GM13977 (cell line): ENCODE data around the gene MAPK10.

Experiments
- DNase-seq: peaks from one replicate; pipeline ENCODE4 v3.0.0; 2012; ENCODE audit warnings: low spot score
- in situ Hi-C: fragments of 300-500 bp; cut with MboI; formaldehyde crosslinking; loops from one replicate; pipeline ENCODE4 v1.12.0; 2022; ENCODE audit warnings: low sequenced_read_pairs, low pct_unique_long_range_greater_than_20kb, mixed read lengths, inconsistent platforms; ENCODE audit not compliant: unreplicated experiment
- TF ChIP-seq, protein P1 (sequence below): IDR thresholded peaks from 2 replicates; pipeline ENCODE4 v1.5.1; 2012; ENCODE audit warnings: mild to moderate bottlenecking, control low read depth; ENCODE audit not compliant: insufficient read depth; ENCODE audit errors: extremely low read depth, missing control alignments

Gene MAPK10

DNA sequence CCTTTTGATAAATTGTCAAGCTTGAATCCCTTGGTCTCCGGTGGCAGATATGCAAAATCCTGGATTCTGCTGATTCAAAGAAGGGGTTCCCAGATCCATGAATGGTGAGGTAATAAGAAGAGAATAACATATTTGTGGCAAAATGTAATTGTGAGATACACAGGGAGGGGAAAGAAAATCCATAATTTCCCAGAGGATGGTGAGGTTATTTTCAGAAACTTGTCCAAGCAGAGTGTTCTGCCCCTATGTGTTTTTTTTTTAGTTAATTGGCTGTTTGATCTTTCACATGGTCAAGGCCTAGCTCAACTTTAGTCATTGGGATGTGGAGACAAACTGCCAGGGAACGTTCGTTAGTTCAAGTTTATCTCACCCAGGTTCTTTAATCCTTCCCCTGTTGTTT is 408.8 kb downstream of the MAPK10 start:
- in situ Hi-C loops = no loop called here
- no peak for DNase-seq
- TF ChIP-seq, protein P1, sequence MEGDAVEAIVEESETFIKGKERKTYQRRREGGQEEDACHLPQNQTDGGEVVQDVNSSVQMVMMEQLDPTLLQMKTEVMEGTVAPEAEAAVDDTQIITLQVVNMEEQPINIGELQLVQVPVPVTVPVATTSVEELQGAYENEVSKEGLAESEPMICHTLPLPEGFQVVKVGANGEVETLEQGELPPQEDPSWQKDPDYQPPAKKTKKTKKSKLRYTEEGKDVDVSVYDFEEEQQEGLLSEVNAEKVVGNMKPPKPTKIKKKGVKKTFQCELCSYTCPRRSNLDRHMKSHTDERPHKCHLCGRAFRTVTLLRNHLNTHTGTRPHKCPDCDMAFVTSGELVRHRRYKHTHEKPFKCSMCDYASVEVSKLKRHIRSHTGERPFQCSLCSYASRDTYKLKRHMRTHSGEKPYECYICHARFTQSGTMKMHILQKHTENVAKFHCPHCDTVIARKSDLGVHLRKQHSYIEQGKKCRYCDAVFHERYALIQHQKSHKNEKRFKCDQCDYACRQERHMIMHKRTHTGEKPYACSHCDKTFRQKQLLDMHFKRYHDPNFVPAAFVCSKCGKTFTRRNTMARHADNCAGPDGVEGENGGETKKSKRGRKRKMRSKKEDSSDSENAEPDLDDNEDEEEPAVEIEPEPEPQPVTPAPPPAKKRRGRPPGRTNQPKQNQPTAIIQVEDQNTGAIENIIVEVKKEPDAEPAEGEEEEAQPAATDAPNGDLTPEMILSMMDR = no peak

DNA sequence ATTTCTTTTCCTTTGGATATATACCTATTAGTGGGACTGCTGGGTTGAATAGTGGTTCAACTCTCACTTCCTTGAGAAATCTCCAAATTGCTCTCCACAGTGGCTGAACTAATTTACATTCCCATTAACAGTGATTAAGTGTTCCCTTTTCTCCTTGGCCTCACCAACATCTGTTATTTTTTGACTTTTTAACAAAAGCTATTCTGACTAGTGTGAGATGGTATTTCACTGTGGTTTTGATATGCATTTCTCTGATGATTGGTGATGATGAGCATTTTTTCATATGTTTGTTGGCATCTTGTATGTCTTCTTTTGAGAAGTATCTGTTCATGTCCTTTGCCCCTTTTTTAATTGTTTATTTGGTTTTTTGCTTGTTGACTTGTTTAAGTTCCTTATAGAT is 413.0 kb downstream of the MAPK10 start:
- no peak for DNase-seq
- in situ Hi-C loops = no loop called here
- TF ChIP-seq, protein P1 = no peak

DNA sequence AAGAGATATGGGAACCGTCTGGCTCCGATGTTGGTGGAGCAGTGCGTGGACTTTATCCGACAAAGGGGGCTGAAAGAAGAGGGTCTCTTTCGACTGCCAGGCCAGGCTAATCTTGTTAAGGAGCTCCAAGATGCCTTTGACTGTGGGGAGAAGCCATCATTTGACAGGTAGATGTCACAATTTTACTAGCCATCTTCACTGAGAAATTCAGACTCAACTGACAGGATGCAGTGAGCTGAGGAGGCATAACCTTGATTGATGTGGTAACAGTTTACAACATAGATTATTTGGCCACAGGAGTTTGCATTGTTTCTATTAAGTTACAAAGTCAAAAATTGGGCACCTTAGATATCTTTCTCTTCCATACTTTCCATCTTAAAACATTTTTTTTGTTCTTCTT is 417.7 kb downstream of the MAPK10 start:
- in situ Hi-C loops = no loop called here
- no peak for DNase-seq
- TF ChIP-seq, protein P1 = no peak

DNA sequence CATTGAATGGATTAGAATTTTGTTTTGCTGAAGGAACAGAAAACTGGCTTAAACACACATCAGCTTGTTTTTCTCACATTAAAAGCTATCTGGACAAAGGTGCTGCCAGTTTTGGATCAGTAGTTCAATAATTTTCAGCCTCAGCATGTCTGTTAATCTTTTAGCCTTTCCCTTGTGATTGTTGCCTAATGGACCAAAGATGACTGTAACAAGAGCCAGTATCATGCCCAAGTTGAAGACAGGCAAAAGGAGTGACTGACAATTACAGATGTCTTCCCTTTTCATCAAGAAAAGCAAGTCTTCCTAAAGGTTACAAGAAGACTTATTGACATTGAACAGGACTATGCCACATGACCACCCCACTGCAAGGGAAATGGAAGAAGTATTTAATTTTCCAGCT is 419.7 kb downstream of the MAPK10 start:
- DNase-seq = no peak
- in situ Hi-C loops = no loop called here

More for the DNA sequence above, 419.7 kb downstream of the MAPK10 start:
- TF ChIP-seq, protein P1 = no peak
